Measurements from ENCODE around the gene ADM2. TPM values are rescaled to one million over a fixed set of nuclear protein-coding genes. Genes with fewer than 3 reads are reported as not detected.

Gene ADM2
- total and polyA plus RNA-seq, 2 experiments from 2014 or later: 4.1 to 5.1 TPM

GRCh38 chr22:50505276-50505775 lies 24.0 kb downstream of the ADM2 start:
- TF ChIP-seq CTCF (IDR thresholded peaks at IDR 0.05; ENCODE audit: poor library complexity) (no peak), EZH2 (IDR thresholded peaks at IDR 0.05; ENCODE audit: borderline replicate concordance) (no peak), EZH2phosphoT487 (IDR thresholded peaks at IDR 0.05; ENCODE audit: low read depth, severe bottlenecking, unreplicated experiment) (no peak)
- Histone ChIP-seq H3K79me2 (peaks cover 34% of the 10 kb centered on the region), H3K9me2 (replicated peaks; ENCODE audit: insufficient read depth) (no peaks in the 10 kb centered on the region), H3K4me2 (no peak overlapping the region), H3K9me3 (ENCODE audit: low read depth) (no peaks in the 10 kb centered on the region), H3K4me1 (ENCODE audit: insufficient read depth) (peaks cover 14% of the 10 kb centered on the region), H3K27ac (no peak overlapping the region), H3K27me3 (no peaks in the 10 kb centered on the region), H3K36me3 (replicated peaks; ENCODE audit: insufficient read depth, low read depth) (no peaks in the 10 kb centered on the region), H3K4me3 (no peak overlapping the region), H2AFZ (no peak overlapping the region), H4K20me1 (ENCODE audit: insufficient read depth, poor library complexity, severe bottlenecking) (no peaks in the 10 kb centered on the region)
- 96% methylated on average over 8 of the region's 14 CpGs for WGBS (ENCODE audit: low lambda C conversion rate, missing lambda C conversion rate)
- DNase-seq (ENCODE audit: low spot score): peak; percentile 3

GRCh38 chr22:50505776-50506610 lies 24.6 kb downstream of the ADM2 start:
- H3K27me3 ChIP-seq: no peaks in the 10 kb centered on the region
- no peaks in the 10 kb centered on the region for H4K20me1 ChIP-seq (ENCODE audit: insufficient read depth, poor library complexity, severe bottlenecking)
- no peaks in the 10 kb centered on the region for H3K9me3 ChIP-seq (ENCODE audit: low read depth)
- H3K4me1 ChIP-seq (ENCODE audit: insufficient read depth): peaks cover 14% of the 10 kb centered on the region
- no peak overlapping the region for H3K27ac ChIP-seq
- H3K9me2 ChIP-seq (replicated peaks; ENCODE audit: insufficient read depth): no peaks in the 10 kb centered on the region
- H3K4me3 ChIP-seq: no peak overlapping the region
- H2AFZ ChIP-seq: no peak overlapping the region
- peaks cover 41% of the 10 kb centered on the region for H3K79me2 ChIP-seq
- peak; percentile 7 for DNase-seq (ENCODE audit: low spot score)
- peak overlapping the region; percentile 96 for H3K4me2 ChIP-seq
- WGBS (ENCODE audit: low lambda C conversion rate, missing lambda C conversion rate): 95% methylated on average over 35 of the region's 41 CpGs
- TF ChIP-seq EZH2 (IDR thresholded peaks at IDR 0.05; ENCODE audit: borderline replicate concordance) (no peak), CTCF (IDR thresholded peaks at IDR 0.05; ENCODE audit: poor library complexity) (no peak), EZH2phosphoT487 (IDR thresholded peaks at IDR 0.05; ENCODE audit: low read depth, severe bottlenecking, unreplicated experiment) (no peak)
- no peaks in the 10 kb centered on the region for H3K36me3 ChIP-seq (replicated peaks; ENCODE audit: insufficient read depth, low read depth)

- no peaks in the 10 kb centered on the region for H4K20me1 ChIP-seq (ENCODE audit: insufficient read depth, poor library complexity, severe bottlenecking)
- H3K4me2 ChIP-seq: peak overlapping the region; percentile 96
- WGBS (ENCODE audit: low lambda C conversion rate, missing lambda C conversion rate): 45% methylated on average over 21 of the region's 21 CpGs
- H2AFZ ChIP-seq: peak overlapping the region; percentile 100
- peak overlapping the region; percentile 90 for H3K27ac ChIP-seq
- H3K36me3 ChIP-seq (replicated peaks; ENCODE audit: insufficient read depth, low read depth): no peaks in the 10 kb centered on the region
- H3K9me2 ChIP-seq (replicated peaks; ENCODE audit: insufficient read depth): no peaks in the 10 kb centered on the region
- H3K4me3 ChIP-seq: peak overlapping the region; percentile 99
- peaks cover 14% of the 10 kb centered on the region for H3K4me1 ChIP-seq (ENCODE audit: insufficient read depth)
- TF ChIP-seq EZH2 (IDR thresholded peaks at IDR 0.05; ENCODE audit: borderline replicate concordance) (no peak), CTCF (IDR thresholded peaks at IDR 0.05; ENCODE audit: poor library complexity) (no peak), EZH2phosphoT487 (IDR thresholded peaks at IDR 0.05; ENCODE audit: low read depth, severe bottlenecking, unreplicated experiment) (no peak)
- H3K27me3 ChIP-seq: no peaks in the 10 kb centered on the region
- H3K9me3 ChIP-seq (ENCODE audit: low read depth): no peaks in the 10 kb centered on the region
- peak; percentile 34 for DNase-seq (ENCODE audit: low spot score)
- peaks cover 47% of the 10 kb centered on the region for H3K79me2 ChIP-seq
These were observed 25.5 kb downstream of the ADM2 start for GRCh38 chr22:50506611-50507420.

Data from hepatocyte (in vitro differentiated cells).